Fibroblast of the aortic adventitia (primary cell): Measurements from ENCODE around the gene ZXDC. TPM values are rescaled to one million over a fixed set of nuclear protein-coding genes. Genes with fewer than 3 reads are reported as not detected.
A peak's percentile ranks its signal among the peaks of the same experiment; 100 is the strongest.

Experiments used
- DNase-seq: peaks from one replicate; pipeline ENCODE4 v3.0.0-alpha.2; 2010; ENCODE audit warnings: low read depth
- H3K4me3 ChIP-seq: 2 replicates; pipeline ENCODE4 v1.5.1; 2011; ENCODE audit warnings: low read depth, mild to moderate bottlenecking, control low read depth, low read length, moderate library complexity
- CTCF ChIP-seq: IDR thresholded peaks from 2 replicates; pipeline ENCODE4 v1.5.1; 2011; ENCODE audit warnings: mild to moderate bottlenecking, low read length, control low read depth, inconsistent platforms; ENCODE audit not compliant: insufficient read depth
- total RNA-seq: library from RNA; depleted of rRNA; stranded (reverse); fragments of >200 nt; gene quantifications from 2 replicates; pipeline ENCODE4 v1.2.3, GENCODE V29; 2012; ENCODE audit warnings: low replicate concordance

ZXDC gene
- total RNA-seq, 1 donor = 26.7 TPM

DNA sequence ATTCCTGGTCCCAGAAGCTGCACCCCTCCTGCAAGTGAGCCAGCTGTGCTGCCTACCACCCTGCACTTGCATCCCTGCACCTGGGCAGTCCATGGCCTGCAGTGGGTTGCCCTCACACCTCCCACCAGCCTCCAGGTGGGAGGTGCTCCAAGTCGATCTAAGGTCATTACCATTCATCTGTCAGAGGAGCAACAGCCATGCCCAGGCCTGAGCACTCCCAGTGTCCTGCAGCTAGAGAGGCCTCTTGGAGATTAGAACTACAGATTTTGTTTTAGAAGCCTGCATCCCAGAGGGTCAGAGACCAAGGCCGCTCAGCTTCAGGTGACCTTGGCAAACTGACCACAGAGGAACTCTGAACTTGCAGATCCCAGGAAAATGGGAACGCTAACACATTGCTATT, 9.0 kb upstream of the ZXDC start:
- TF ChIP-seq CTCF = no peak
- DNase-seq = no peak
- H3K4me3 ChIP-seq = no peak overlapping the region

DNA sequence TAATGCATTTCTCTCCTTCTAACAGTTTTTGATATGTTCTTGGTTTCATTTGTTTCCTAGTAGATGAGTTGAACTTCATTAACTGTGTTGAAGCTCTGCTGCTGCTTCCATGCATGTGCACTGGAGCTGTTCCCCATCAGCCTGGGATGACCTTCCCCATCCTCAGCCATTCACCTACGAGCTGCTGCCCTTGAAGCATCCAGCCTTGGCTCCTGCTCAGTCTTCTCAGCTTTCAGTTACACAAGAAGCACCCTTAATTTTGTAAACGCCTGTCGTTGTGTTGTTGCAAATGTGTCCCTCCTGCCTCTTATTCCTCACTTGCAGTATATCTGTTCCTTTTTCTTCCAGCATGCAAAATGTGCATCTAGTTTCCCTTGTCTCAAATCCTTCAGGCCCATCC, 8.5 kb upstream of the ZXDC start:
- TF ChIP-seq CTCF = no peak
- H3K4me3 ChIP-seq = no peak overlapping the region
- DNase-seq = no peak

DNA sequence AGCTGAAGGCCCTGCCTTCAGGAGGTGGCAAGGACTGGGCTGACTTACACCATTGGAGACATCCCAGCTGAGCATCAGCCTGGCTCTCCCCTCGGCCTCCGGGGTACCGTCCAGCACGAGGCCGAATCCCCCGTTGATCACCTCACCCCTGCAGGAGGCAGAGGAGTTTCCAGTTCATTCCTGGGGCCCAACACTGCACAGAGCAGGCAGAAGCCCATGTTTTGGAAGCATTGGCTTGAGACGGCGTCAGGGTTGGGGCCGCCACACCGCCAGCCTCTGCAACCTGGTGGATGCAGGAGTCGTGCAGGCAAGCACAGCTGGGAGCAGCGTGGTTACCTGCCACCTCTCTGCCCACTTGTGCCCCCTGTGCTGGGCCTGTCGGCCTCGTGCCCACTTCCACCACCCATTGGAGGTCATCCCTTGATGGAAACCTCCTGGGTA, 7.7 kb upstream of the ZXDC start:
- H3K4me3 ChIP-seq = no peak overlapping the region
- TF ChIP-seq CTCF = no peak
- DNase-seq = no peak

GRCh38 chr3:126482503-126483255, 7.0 kb upstream of the ZXDC start:
- H3K4me3 ChIP-seq = no peak overlapping the region
- no peak for DNase-seq

DNA sequence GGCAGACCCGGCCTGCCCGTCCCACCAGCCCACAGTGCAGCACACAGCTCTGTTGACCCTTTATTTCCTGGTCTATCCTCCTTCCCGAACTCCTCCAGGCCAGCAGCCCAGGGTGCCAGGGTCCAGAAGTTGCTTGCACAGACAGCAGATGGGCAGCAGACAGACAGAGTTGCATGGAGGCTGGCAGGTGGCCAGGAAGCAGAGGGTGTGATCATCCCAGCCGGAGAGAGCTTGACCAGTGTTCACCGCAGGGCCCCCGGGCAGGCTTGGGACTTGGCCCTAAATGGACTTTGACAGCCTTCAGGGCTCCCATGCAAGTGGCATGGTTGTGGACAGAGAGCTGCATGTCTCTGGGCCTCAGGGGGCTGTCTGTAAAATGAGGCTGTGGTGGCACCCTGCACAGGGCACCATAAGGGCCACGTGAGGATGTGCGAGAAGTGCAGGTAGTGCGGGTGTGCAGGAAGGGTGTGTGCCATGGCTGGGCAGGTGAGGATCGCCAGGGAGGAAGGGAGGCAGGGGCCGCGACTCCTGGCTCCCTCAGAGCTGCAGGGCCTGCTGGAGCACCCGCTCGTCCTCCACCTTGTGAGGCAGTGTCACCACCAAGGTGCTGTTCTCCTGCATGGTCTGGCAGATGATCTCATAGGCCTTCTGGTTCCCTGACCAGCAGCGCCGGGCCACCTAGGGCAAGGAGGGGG, 6.3 kb upstream of the ZXDC start:
- no peak overlapping the region for H3K4me3 ChIP-seq
- DNase-seq = peak; percentile 36
- no peak for TF ChIP-seq CTCF

More at GRCh38 chr3:126482503-126483255, 7.0 kb upstream of the ZXDC start:
- TF ChIP-seq CTCF = no peak

DNA sequence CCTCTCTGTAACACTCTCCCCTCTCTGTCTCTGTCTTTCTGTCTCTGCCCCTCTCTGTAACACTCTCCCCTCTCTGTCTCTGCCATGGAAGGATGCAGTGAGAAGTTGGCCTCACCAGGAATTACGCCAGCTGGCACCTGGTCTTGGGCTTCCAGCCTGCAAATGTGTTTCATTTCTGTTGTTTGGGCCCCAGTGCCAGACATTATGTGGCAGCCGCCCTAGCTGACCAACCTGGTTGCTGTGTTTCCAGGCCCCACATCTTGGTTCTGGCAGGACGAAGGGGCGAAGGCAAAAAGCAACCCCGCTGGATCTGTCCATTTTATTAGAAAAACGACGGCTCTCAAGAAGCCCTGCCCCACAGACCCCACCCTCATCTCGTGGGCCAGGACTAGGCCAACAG, 5.2 kb upstream of the ZXDC start:
- peak; percentile 58 for DNase-seq
- H3K4me3 ChIP-seq = no peak overlapping the region
- no peak for TF ChIP-seq CTCF
